ENCODE data around the gene NCBP2L.

DNA sequence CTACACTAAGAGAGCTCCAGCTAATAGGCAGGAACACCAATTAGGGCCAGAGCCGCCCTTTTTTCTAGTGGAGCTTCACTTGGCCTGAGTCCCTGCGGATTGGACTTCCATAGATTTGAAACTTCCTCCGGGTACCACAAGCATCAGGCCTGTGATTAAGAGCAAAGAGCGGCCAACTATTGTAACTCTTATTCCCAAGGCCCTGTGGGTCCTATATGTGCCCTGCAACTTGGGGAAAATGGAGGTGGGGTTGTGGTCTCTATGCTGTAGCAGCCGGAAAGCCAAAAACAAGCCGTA, at the start of gene NCBP2L:
- TF ChIP-seq, protein P1, sequence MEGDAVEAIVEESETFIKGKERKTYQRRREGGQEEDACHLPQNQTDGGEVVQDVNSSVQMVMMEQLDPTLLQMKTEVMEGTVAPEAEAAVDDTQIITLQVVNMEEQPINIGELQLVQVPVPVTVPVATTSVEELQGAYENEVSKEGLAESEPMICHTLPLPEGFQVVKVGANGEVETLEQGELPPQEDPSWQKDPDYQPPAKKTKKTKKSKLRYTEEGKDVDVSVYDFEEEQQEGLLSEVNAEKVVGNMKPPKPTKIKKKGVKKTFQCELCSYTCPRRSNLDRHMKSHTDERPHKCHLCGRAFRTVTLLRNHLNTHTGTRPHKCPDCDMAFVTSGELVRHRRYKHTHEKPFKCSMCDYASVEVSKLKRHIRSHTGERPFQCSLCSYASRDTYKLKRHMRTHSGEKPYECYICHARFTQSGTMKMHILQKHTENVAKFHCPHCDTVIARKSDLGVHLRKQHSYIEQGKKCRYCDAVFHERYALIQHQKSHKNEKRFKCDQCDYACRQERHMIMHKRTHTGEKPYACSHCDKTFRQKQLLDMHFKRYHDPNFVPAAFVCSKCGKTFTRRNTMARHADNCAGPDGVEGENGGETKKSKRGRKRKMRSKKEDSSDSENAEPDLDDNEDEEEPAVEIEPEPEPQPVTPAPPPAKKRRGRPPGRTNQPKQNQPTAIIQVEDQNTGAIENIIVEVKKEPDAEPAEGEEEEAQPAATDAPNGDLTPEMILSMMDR (IDR thresholded peaks at IDR 0.05), result no peak
- no peak for TF ChIP-seq POLR2A (IDR thresholded peaks at IDR 0.05)

All from heart left ventricle (tissue), 13 donors.